A673 (cell line): ENCODE measurements around the gene LONP2. TPM values are rescaled to one million over a fixed set of nuclear protein-coding genes. Genes with fewer than 3 reads are reported as not detected.

Source experiments
- BruUV-seq: library from RNA; stranded (reverse); fragments of 400-500 nt; replicated peaks from 2 replicates; lab custom pipeline; 2021; lab: Mats Ljungman, UMichigan
- CTCF ChIA-PET: fragments of 300-600 bp; sonication (Branson Sonifier 250); formaldehyde crosslinking; loops from one replicate; lab custom pipeline; 2022; ENCODE audit warnings: antibody characterized with exemption; lab: Charles Lee
- POLR2A ChIA-PET: fragments of 300-600 bp; sonication (Branson Sonifier 250); formaldehyde crosslinking; loops from one replicate; lab custom pipeline; 2022; ENCODE audit warnings: antibody characterized with exemption; ENCODE audit not compliant: low non-redundant PET; lab: Charles Lee
- DNase-seq: peaks from one replicate; pipeline ENCODE4 v3.0.0-alpha.2; 2015; ENCODE audit warnings: low spot score
- H3K27ac ChIP-seq: fragments of 200-600 bp; sonication (generic); 2 replicates; pipeline ENCODE4 v1.5.1; 2016; ENCODE audit warnings: mixed run types, low read depth, mild to moderate bottlenecking, mixed read lengths, antibody characterized with exemption, low read length; ENCODE audit not compliant: poor library complexity, severe bottlenecking
- H3K27me3 ChIP-seq: fragments of 200-600 bp; sonication (generic); replicated peaks from 2 replicates; pipeline ENCODE4 v1.6.1; 2017; ENCODE audit warnings: mixed run types, low read depth, mild to moderate bottlenecking, mixed read lengths, antibody characterized with exemption, low read length; ENCODE audit not compliant: insufficient read depth, poor library complexity
- H3K36me3 ChIP-seq: fragments of 200-600 bp; sonication (generic); 2 replicates; pipeline ENCODE4 v1.6.1; 2016; ENCODE audit warnings: mixed run types, mild to moderate bottlenecking, mixed read lengths, antibody characterized with exemption, low read length; ENCODE audit not compliant: insufficient read depth, poor library complexity, severe bottlenecking
- H3K4me1 ChIP-seq: fragments of 200-600 bp; sonication (generic); 2 replicates; pipeline ENCODE4 v1.6.1; 2017; ENCODE audit warnings: mixed run types, mild to moderate bottlenecking, mixed read lengths, antibody characterized with exemption, low read length; ENCODE audit not compliant: insufficient read depth, poor library complexity, severe bottlenecking
- H3K4me3 ChIP-seq: fragments of 200-600 bp; sonication (generic); 2 replicates; pipeline ENCODE4 v1.5.1; 2016; ENCODE audit warnings: low read depth, mixed run types, mild to moderate bottlenecking, mixed read lengths, low read length; ENCODE audit not compliant: poor library complexity, severe bottlenecking
- H3K9me3 ChIP-seq: fragments of 200-600 bp; sonication (generic); 2 replicates; pipeline ENCODE4 v1.6.1; 2016; ENCODE audit warnings: mixed run types, low read depth, mild to moderate bottlenecking, mixed read lengths, antibody characterized with exemption, low read length; ENCODE audit not compliant: poor library complexity, severe bottlenecking
- EZH2 ChIP-seq: fragments of 200-600 bp; sonication (generic); IDR thresholded peaks from 2 replicates; pipeline ENCODE4 v1.6.1; 2017; ENCODE audit warnings: borderline replicate concordance, low read depth, mild to moderate bottlenecking, mixed read lengths, antibody characterized with exemption, low read length; ENCODE audit not compliant: poor library complexity, severe bottlenecking
- intact Hi-C: fragments of 100-400 bp; cut with micrococcal nuclease; formaldehyde crosslinking; loops from one replicate; pipeline ENCODE4 v1.10.0; 2022; ENCODE audit not compliant: unreplicated experiment
- total RNA-seq: library from RNA; stranded (reverse); gene quantifications from 2 replicates; pipeline ENCODE4 v1.2.3, GENCODE V29; 2021
- TF ChIP-seq, protein P1 (sequence below): fragments of 300-800, 200-600 bp; sonication (generic); conservative IDR thresholded peaks from 2 replicates; pipeline ENCODE4 v1.5.1; 2017; ENCODE audit warnings: low read depth, mild to moderate bottlenecking, antibody characterized with exemption, low read length, moderate library complexity, mixed read lengths

The LONP2 gene
- total RNA-seq, 1 experiment from 2014 or later: 48.8 TPM

DNA sequence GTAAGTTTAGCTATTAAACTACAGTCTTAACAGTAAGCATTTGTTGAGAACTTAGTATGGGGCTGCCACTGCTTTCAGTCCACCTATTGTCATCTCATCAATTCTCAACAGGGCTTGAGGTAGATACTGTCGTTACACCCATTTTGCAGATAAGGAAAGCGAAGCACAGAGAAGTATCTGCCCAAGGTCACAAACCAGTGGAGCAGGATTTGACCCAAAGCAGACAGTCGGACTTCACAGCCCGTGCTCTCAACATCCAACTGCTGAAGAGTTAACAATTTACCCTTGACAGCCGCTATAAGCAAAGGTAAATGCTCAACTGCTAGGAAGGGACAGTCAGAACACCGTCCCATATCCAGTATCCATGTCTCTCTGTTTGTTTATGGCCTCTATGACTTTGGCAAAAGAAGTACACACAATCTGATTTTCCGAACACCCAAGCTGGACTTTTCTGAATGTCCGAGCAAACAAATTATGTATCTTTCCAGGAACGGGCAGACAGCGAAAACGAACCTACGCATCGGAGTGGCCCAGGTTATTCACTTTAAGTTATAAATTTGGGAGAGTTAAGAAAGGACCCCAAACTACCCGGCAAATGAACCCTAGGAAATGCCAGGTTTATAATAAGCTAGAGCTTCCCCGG, 139.9 kb downstream of the LONP2 start:
- BruUV-seq: TSS peak; percentile 56
- TF ChIP-seq EZH2: no peak
- TF ChIP-seq, protein P1, sequence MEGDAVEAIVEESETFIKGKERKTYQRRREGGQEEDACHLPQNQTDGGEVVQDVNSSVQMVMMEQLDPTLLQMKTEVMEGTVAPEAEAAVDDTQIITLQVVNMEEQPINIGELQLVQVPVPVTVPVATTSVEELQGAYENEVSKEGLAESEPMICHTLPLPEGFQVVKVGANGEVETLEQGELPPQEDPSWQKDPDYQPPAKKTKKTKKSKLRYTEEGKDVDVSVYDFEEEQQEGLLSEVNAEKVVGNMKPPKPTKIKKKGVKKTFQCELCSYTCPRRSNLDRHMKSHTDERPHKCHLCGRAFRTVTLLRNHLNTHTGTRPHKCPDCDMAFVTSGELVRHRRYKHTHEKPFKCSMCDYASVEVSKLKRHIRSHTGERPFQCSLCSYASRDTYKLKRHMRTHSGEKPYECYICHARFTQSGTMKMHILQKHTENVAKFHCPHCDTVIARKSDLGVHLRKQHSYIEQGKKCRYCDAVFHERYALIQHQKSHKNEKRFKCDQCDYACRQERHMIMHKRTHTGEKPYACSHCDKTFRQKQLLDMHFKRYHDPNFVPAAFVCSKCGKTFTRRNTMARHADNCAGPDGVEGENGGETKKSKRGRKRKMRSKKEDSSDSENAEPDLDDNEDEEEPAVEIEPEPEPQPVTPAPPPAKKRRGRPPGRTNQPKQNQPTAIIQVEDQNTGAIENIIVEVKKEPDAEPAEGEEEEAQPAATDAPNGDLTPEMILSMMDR: no peak
- H3K9me3 ChIP-seq: no peaks in the 10 kb centered on the region
- POLR2A ChIA-PET: interaction anchor here (0.7 kb wide), 1 partner anchor 18 kb away, joined by 6 read pairs; no protein-coding TSS in a partner anchor
- intact Hi-C loops: no loop called here
- H3K4me1 ChIP-seq: peaks cover 18% of the 10 kb centered on the region
- H3K4me3 ChIP-seq: peak overlapping the region; percentile 64
- CTCF ChIA-PET: interaction anchor here (0.5 to 0.7 kb wide), 2 partner anchors 18 to 39 kb away, joined by 5 to 11 read pairs; no protein-coding TSS in a partner anchor
- no peaks in the 10 kb centered on the region for H3K27me3 ChIP-seq
- no peak for DNase-seq
- H3K27ac ChIP-seq: peak overlapping the region; percentile 75
- H3K36me3 ChIP-seq: no peaks in the 10 kb centered on the region

DNA sequence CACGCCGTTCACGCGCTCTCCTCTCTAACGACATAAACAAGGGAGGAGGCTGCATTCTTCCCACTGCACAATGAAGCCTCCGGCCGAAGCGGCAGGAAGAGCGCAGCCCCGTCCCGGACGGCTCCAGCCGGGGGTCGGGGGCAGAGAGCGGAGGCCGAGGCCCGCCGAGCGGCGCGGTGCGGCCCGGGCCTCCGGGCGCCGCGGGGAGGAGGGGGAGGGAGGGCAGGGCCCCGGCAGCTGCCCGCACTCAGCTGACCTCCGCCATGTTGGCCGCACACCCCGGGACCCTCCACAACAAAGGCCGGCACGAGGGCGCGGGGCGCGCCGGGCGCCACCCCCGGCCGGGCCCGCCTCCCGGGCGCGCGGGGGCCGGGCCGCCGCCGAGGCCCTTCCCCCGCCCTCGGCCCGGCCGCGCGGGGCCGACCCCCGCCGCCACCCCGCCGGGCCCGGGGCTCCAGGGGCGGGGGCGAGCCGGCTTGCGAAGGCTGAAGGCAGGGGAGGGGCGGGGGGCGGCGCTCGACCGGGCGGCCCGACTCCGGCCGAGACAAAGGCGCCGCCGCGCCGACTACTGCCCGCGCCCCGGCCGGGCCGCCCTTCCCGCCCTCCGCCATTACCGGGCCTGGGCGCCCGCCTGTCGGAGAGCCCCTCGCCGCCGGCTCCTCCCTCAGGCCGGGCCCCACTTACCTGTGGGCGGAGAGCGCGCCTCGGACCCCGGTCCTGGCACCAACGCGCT, 140.6 kb downstream of the LONP2 start:
- Histone ChIP-seq H3K36me3 (no peaks in the 10 kb centered on the region), H3K27me3 (no peaks in the 10 kb centered on the region), H3K4me3 (peak overlapping the region; percentile 64), H3K27ac (peak overlapping the region; percentile 89), H3K9me3 (no peaks in the 10 kb centered on the region), H3K4me1 (peaks cover 13% of the 10 kb centered on the region)
- BruUV-seq: no TSS peak
- peak; percentile 43 for DNase-seq
- TF ChIP-seq EZH2: no peak
- TF ChIP-seq, protein P1: no peak
- POLR2A ChIA-PET: no interaction called here
- CTCF ChIA-PET: interaction anchor here (0.7 kb wide), 1 partner anchor 39 kb away, joined by 5 read pairs; no protein-coding TSS in a partner anchor
- intact Hi-C loops: no loop called here

DNA sequence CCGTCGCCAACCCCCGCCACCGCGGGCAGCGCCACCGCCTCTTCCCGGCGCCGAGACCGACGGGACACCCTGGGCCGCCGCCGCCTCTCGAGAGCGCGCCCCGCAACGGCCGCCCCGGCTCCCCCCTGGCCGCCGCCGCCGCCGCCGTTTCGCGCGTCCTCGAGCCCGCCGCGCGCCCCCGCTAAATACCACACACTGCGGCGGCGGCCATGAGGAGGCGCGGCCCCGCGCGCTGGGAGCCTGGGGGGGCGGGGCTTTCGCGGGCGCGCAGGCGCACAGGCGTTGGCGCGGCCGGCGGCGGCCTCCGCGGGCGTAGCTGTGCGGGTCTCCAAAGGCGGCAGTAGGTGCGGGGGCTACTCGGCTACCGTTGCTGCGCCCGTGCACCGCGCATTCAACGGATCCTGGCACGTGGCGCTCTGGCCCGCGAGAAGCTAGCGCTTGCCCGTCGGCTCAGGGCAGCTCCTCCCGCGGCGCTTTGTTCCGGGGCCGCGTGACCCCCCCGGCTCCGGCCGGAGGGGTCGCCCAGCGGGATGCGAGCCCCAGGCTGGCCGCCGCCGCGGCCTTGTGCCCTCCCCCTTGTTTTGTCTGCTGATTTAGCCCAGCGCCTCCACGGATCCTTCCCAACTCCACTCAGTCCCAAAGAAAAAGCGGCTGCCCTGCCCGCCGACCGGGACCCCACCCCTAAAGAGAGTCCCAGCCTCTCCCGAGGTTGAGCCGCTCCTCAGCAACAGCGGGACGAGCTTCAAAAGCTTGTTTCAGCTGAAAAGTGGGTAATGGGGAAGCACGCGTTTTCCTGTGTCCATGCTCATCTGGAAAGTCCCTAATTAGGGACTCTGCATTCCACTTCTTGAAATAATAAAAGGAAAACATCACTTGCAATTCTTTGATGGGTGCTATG, 141.4 kb downstream of the LONP2 start, which contains the start of gene SIAH1:
Gene SIAH1 (minus strand): TSS at position 161 of the 898 bp plus-strand sequence. CDS start 22,985 bp downstream, outside the sequence.
- Histone ChIP-seq H3K4me1 (peaks cover 13% of the 10 kb centered on the region), H3K27me3 (no peaks in the 10 kb centered on the region), H3K4me3 (peak within 1 kb of the TSS; percentile 64), H3K36me3 (no peaks in the 10 kb centered on the region), H3K27ac (peak within 1 kb of the TSS; percentile 89), H3K9me3 (no peaks in the 10 kb centered on the region)
- no TSS peak for BruUV-seq
- no peak for TF ChIP-seq EZH2
- TF ChIP-seq, protein P1: no peak
- DNase-seq: peak; percentile 92
- POLR2A ChIA-PET: no interaction called here
- CTCF ChIA-PET: interaction anchor here (1.1 kb wide), 1 partner anchor 237 kb away, joined by 3 read pairs; no protein-coding TSS in a partner anchor
- intact Hi-C loops: no loop called here
